SK-N-SH (cell line): ENCODE measurements around the gene ILK. TPM values are rescaled to one million over a fixed set of nuclear protein-coding genes. Genes with fewer than 3 reads are reported as not detected.

Experiments
- CTCF ChIA-PET: fragments of 300-600, 350-600 bp; formaldehyde crosslinking; extraction: SDS; loops from one replicate; lab custom pipeline; 2021; lab: Yijun Ruan, JAX
- POLR2A ChIA-PET: fragments of 350-600 bp; sonication (Branson Sonifier 250); formaldehyde crosslinking; extraction: SDS; loops from one replicate; lab custom pipeline; 2020; ENCODE audit warnings: antibody characterized with exemption, inconsistent platforms; lab: Yijun Ruan, JAX
- DNase-seq: peaks from one replicate; pipeline ENCODE4 v3.0.0; 2012
- H2AFZ ChIP-seq: fragments of 200-600 bp; sonication (generic); 2 replicates; pipeline ENCODE4 v1.8.1; 2016; ENCODE audit warnings: antibody characterized with exemption, mild to moderate bottlenecking, low read depth
- H3F3A ChIP-seq: fragments of 200-600 bp; sonication (generic); replicated peaks from 2 replicates; pipeline ENCODE3; 2016; ENCODE audit warnings: antibody characterized with exemption, mild to moderate bottlenecking; ENCODE audit not compliant: insufficient read depth
- H3K27ac ChIP-seq, 2 experiments: fragments of 200-500 bp in 1 of 2; fragments of 200-600 bp in 1 of 2; sonication (Bioruptor generic) in 1 of 2; sonication (generic), shearing (Covaris generic) in 1 of 2; 2 replicates each; pipeline versions ENCODE4 v1.5.1 to v1.6.1; 2014 to 2016; ENCODE audit warnings: low read depth in 2 of 2, inconsistent platforms in 1 of 2, low read length in 1 of 2, mild to moderate bottlenecking in 1 of 2, mixed read lengths in 1 of 2
- H3K27me3 ChIP-seq: fragments of 200-600 bp; sonication (generic), shearing (Covaris generic); 2 replicates; pipeline ENCODE4 v1.6.1; 2016; ENCODE audit warnings: mixed run types; ENCODE audit not compliant: insufficient read depth
- H3K36me3 ChIP-seq, 2 experiments: fragments of 200-500 bp in 1 of 2; fragments of 200-600 bp in 1 of 2; sonication (Bioruptor generic) in 1 of 2; sonication (generic) in 1 of 2; replicated peaks in 1 of 2; 2 replicates each; pipeline versions ENCODE3 to v1.5.1; 2014 to 2016; ENCODE audit warnings: low read length in 1 of 2, mild to moderate bottlenecking in 1 of 2; ENCODE audit not compliant: insufficient read depth in 2 of 2, control insufficient read depth in 1 of 2
- H3K4me1 ChIP-seq, 2 experiments: fragments of 200-500 bp in 1 of 2; fragments of 200-600 bp in 1 of 2; sonication (Bioruptor generic) in 1 of 2; sonication (generic), shearing (Covaris generic) in 1 of 2; 2 replicates each; pipeline versions ENCODE4 v1.5.1 to v1.6.1; 2014 to 2016; ENCODE audit warnings: low read depth in 1 of 2, low read length in 1 of 2, mixed run types in 1 of 2; ENCODE audit not compliant: insufficient read depth in 2 of 2, control insufficient read depth in 1 of 2
- H3K4me2 ChIP-seq: fragments of 200-600 bp; sonication (generic), shearing (Covaris generic); 2 replicates; pipeline ENCODE4 v1.6.1; 2017; ENCODE audit warnings: mixed run types
- H3K4me3 ChIP-seq, 2 experiments: fragments of 200-500 bp in 1 of 2; fragments of 200-600 bp in 1 of 2; sonication (Bioruptor generic) in 1 of 2; sonication (generic), shearing (Covaris generic) in 1 of 2; 2 replicates each; pipeline versions ENCODE4 v1.5.1 to v1.8.1; 2014 to 2016; ENCODE audit warnings: low read depth in 2 of 2, inconsistent platforms in 1 of 2, low read length in 1 of 2, mild to moderate bottlenecking in 1 of 2, mixed read lengths in 1 of 2, moderate library complexity in 1 of 2
- H3K79me2 ChIP-seq: fragments of 200-600 bp; sonication (generic); 2 replicates; pipeline ENCODE4 v1.8.1; 2017; ENCODE audit warnings: mild to moderate bottlenecking; ENCODE audit not compliant: insufficient read depth
- H3K9ac ChIP-seq: fragments of 200-600 bp; sonication (generic); 2 replicates; pipeline ENCODE4 v1.6.1; 2017; ENCODE audit warnings: mixed run types
- H3K9me2 ChIP-seq: fragments of 200-600 bp; sonication (generic); 2 replicates; pipeline ENCODE4 v1.6.1; 2017; ENCODE audit warnings: mixed run types
- H3K9me3 ChIP-seq: fragments of 200-600 bp; sonication (generic); 2 replicates; pipeline ENCODE4 v1.6.1; 2017; ENCODE audit warnings: mixed run types, mild to moderate bottlenecking, moderate library complexity
- H4K20me1 ChIP-seq: fragments of 200-600 bp; sonication (generic); 2 replicates; pipeline ENCODE4 v1.6.1; 2017; ENCODE audit warnings: mild to moderate bottlenecking, mixed run types; ENCODE audit not compliant: insufficient read depth
- CTCF ChIP-seq: fragments of 200-600 bp; sonication (generic); IDR thresholded peaks from 2 replicates; pipeline ENCODE4 v1.6.1; 2017; ENCODE audit warnings: antibody characterized with exemption, mild to moderate bottlenecking, moderate library complexity
- ELF1 ChIP-seq: IDR thresholded peaks from 2 replicates; pipeline ENCODE4 v1.4.0; 2012
- FOSL2 ChIP-seq: IDR thresholded peaks from 2 replicates; pipeline ENCODE4 v1.4.0; 2012; ENCODE audit warnings: low read depth, mild to moderate bottlenecking, moderate library complexity, borderline replicate concordance
- JUND ChIP-seq: IDR thresholded peaks from 2 replicates; pipeline ENCODE4 v1.4.0; 2012
- MAX ChIP-seq: IDR thresholded peaks from 2 replicates; pipeline ENCODE4 v1.4.0; 2012; ENCODE audit warnings: low read depth
- NFIC ChIP-seq: IDR thresholded peaks from 2 replicates; pipeline ENCODE4 v1.4.0; 2012; ENCODE audit warnings: borderline replicate concordance
- PBX3 ChIP-seq: IDR thresholded peaks from 2 replicates; pipeline ENCODE4; 2012
- POLR2AphosphoS5 ChIP-seq: IDR thresholded peaks from 2 replicates; pipeline ENCODE4 v1.6.1; 2012; ENCODE audit warnings: low read depth, low read length
- REST ChIP-seq: IDR thresholded peaks from 2 replicates; pipeline ENCODE4 v1.6.1; 2012; ENCODE audit warnings: mild to moderate bottlenecking, low read depth, low read length, moderate library complexity
- RFX5 ChIP-seq: IDR thresholded peaks from 2 replicates; pipeline ENCODE4 v1.6.1; 2012; ENCODE audit warnings: mild to moderate bottlenecking, improper control_type of control experiment, low read length
- SIN3A ChIP-seq: IDR thresholded peaks from 2 replicates; pipeline ENCODE4 v1.6.1; 2012; ENCODE audit warnings: low read depth, mild to moderate bottlenecking, low read length, moderate library complexity, borderline replicate concordance
- SMC3 ChIP-seq: IDR thresholded peaks from 2 replicates; pipeline ENCODE4 v1.6.1; 2012; ENCODE audit warnings: low read depth, low read length, improper control_type of control experiment
- TCF12 ChIP-seq: IDR thresholded peaks from 2 replicates; pipeline ENCODE4 v1.4.0; 2012
- whole genome bisulfite sequencing: methylation state at CpG from one replicate; pipeline ENCODE4 v1.1.6; 2017; ENCODE audit warnings: low lambda C conversion rate; 5-methylcytosine and 5-hydroxymethylcytosine counted together
- polyA plus RNA-seq, 3 experiments: library from polyadenylated mRNA; depleted of rRNA; stranded (reverse); fragments of >200 nt; gene quantifications; 2 replicates each; pipeline ENCODE4 v1.2.3, GENCODE V29; 2012

ILK gene
- polyA plus RNA-seq, 1 of the 3 experiments (the other 2 are of a cell fraction): 241 TPM

- no peak for TF ChIP-seq MAX
- no peak for TF ChIP-seq RFX5
- no peak for TF ChIP-seq FOSL2
Measured at GRCh38 chr11:6567371-6567745, 36.2 kb upstream of the ILK start (continued).

GRCh38 chr11:6568191-6568918 is 35.2 kb upstream of the ILK start:
- peaks cover 4 to 11% of the 10 kb centered on the region in 2 experiments; a peak in 3 of 4 replicates for H3K4me1 ChIP-seq
- no peaks in the 10 kb centered on the region for H3K36me3 ChIP-seq
- no peak overlapping the region for H2AFZ ChIP-seq
- ChIA-PET POLR2A (no interaction called here), CTCF (interaction anchor here (0.9 to 1.1 kb wide), 4 partner anchors 12 to 189 kb away, joined by 3 to 4 read pairs (median 3); no protein-coding TSS in a partner anchor)
- no peaks in the 10 kb centered on the region for H4K20me1 ChIP-seq
- no peaks in the 10 kb centered on the region for H3F3A ChIP-seq
- WGBS: 98% methylated on average over 4 of the region's 4 CpGs
- H3K27me3 ChIP-seq: no peaks in the 10 kb centered on the region
- no peak overlapping the region for H3K27ac ChIP-seq
- H3K9me3 ChIP-seq: no peaks in the 10 kb centered on the region
- no peak overlapping the region for H3K4me3 ChIP-seq
- no peak overlapping the region for H3K9ac ChIP-seq
- no peaks in the 10 kb centered on the region for H3K9me2 ChIP-seq
- DNase-seq: no peak
- H3K4me2 ChIP-seq: peak overlapping the region; percentile 8; the same call in 1 of the 2 replicates
- peak; percentile 97 for TF ChIP-seq NFIC
- TF ChIP-seq JUND: no peak
- peak; percentile 25; the same call in 1 of the 2 replicates for TF ChIP-seq CTCF
- peak; percentile 84; the same call in 1 of the 2 replicates for TF ChIP-seq SIN3A
- TF ChIP-seq FOSL2: peak; percentile 54
- TF ChIP-seq PBX3: peak; percentile 94
- TF ChIP-seq SMC3: no peak
- no peak for TF ChIP-seq REST
- TF ChIP-seq POLR2AphosphoS5: peak; percentile 41; the same call in 1 of the 2 replicates
- peak; percentile 68 for TF ChIP-seq TCF12
- no peak for TF ChIP-seq ELF1
- H3K79me2 ChIP-seq: no peaks in the 10 kb centered on the region
